Endothelial cell of umbilical vein (primary cell): ENCODE data around the gene DUSP22.

Source experiments
- FOS ChIP-seq: IDR thresholded peaks from 2 replicates; pipeline ENCODE4 v1.6.1; 2011; ENCODE audit warnings: mild to moderate bottlenecking, low read length, moderate library complexity, borderline replicate concordance; ENCODE audit not compliant: insufficient read depth
- GATA2 ChIP-seq: IDR thresholded peaks from 2 replicates; pipeline ENCODE4 v1.7.0; 2011; ENCODE audit warnings: low read depth, mild to moderate bottlenecking, moderate library complexity, mixed read lengths, low read length; ENCODE audit not compliant: insufficient read length, insufficient read depth
- POLR2A ChIP-seq: IDR thresholded peaks from 2 replicates; pipeline ENCODE4 v1.6.1; 2012; ENCODE audit warnings: low read depth, mild to moderate bottlenecking, control low read depth, low read length
- POLR2AphosphoS5 ChIP-seq: IDR thresholded peaks from 2 replicates; pipeline ENCODE4 v1.6.1; 2012; ENCODE audit warnings: low read depth, mild to moderate bottlenecking, control low read depth, low read length, moderate library complexity; ENCODE audit not compliant: insufficient read depth
- TF ChIP-seq, protein P1 (sequence below), 2 donors: IDR thresholded peaks; 1 replicate in 1 of 2; 2 replicates in 1 of 2; pipeline ENCODE4 v1.5.1; 2011; ENCODE audit warnings: low read length in 2 of 2, mild to moderate bottlenecking in 2 of 2, moderate library complexity in 2 of 2, control low read depth in 1 of 2, inconsistent platforms in 1 of 2, low read depth in 1 of 2; ENCODE audit not compliant: insufficient read depth in 1 of 2; ENCODE audit errors: extremely low read depth in 1 of 2

GRCh38 chr6:282867-283416, 9.3 kb upstream of the DUSP22 start:
- TF ChIP-seq, protein P1, sequence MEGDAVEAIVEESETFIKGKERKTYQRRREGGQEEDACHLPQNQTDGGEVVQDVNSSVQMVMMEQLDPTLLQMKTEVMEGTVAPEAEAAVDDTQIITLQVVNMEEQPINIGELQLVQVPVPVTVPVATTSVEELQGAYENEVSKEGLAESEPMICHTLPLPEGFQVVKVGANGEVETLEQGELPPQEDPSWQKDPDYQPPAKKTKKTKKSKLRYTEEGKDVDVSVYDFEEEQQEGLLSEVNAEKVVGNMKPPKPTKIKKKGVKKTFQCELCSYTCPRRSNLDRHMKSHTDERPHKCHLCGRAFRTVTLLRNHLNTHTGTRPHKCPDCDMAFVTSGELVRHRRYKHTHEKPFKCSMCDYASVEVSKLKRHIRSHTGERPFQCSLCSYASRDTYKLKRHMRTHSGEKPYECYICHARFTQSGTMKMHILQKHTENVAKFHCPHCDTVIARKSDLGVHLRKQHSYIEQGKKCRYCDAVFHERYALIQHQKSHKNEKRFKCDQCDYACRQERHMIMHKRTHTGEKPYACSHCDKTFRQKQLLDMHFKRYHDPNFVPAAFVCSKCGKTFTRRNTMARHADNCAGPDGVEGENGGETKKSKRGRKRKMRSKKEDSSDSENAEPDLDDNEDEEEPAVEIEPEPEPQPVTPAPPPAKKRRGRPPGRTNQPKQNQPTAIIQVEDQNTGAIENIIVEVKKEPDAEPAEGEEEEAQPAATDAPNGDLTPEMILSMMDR (IDR thresholded peaks at IDR 0.05; ENCODE audit: extremely low read depth in 1 of 2, insufficient read depth in 1 of 2, low read depth in 1 of 2, low read length in 2 of 2), result no peak
- TF ChIP-seq GATA2, result no peak
- no peak for TF ChIP-seq FOS
- TF ChIP-seq POLR2A, result no peak
- no peak for TF ChIP-seq POLR2AphosphoS5
